Thoracic aorta (tissue), 2 donors: Measurements from ENCODE around the gene DCHS1. TPM values are rescaled to one million over a fixed set of nuclear protein-coding genes. Genes with fewer than 3 reads are reported as not detected.
"Not testable (repeated sequence)": the region's sequence is repeated elsewhere in the genome, so short reads cannot be mapped to it uniquely, and the experiment has no call there.

Experiments used
- ATAC-seq: fragments of 150-250 bp; one replicate; pipeline ENCODE4 v1.8.0; 2017; ENCODE audit warnings: low read depth; ENCODE audit not compliant: insufficient number of reproducible peaks, low FRiP score
- DNase-seq: peaks from one replicate; pipeline ENCODE4 v3.0.0-alpha.2; 2020; ENCODE audit warnings: low spot score
- H3K27ac ChIP-seq, 2 donors: fragments of 200-600 bp; sonication (generic); 1 replicate in 1 of 2; 2 replicates in 1 of 2; pipeline ENCODE4 v1.5.1; 2016; ENCODE audit warnings: mild to moderate bottlenecking in 2 of 2, moderate library complexity in 2 of 2
- H3K27me3 ChIP-seq: fragments of 200-600 bp; sonication (generic); replicated peaks from 2 replicates; pipeline ENCODE4 v1.6.0; 2016; ENCODE audit warnings: mild to moderate bottlenecking; ENCODE audit not compliant: insufficient read depth
- H3K36me3 ChIP-seq: fragments of 200-600 bp; sonication (generic); one replicate; pipeline ENCODE4 v1.5.1; 2016
- H3K4me1 ChIP-seq, 2 donors: fragments of 200-600 bp; sonication (generic); 1 replicate in 1 of 2; 2 replicates in 1 of 2; pipeline versions ENCODE4 v1.5.1 to v1.6.0; 2016; ENCODE audit warnings: low read depth in 2 of 2, mild to moderate bottlenecking in 1 of 2; ENCODE audit not compliant: control insufficient read depth in 1 of 2
- H3K4me3 ChIP-seq: fragments of 200-600 bp; sonication (generic); 2 replicates; pipeline ENCODE4 v1.5.1; 2016; ENCODE audit warnings: mild to moderate bottlenecking
- H3K9me3 ChIP-seq: fragments of 200-600 bp; sonication (generic); 2 replicates; pipeline ENCODE4 v1.5.1; 2016
- CTCF ChIP-seq: fragments of 200-600 bp; sonication (generic); IDR thresholded peaks from one replicate; pipeline ENCODE4 v1.5.1; 2019; ENCODE audit warnings: antibody characterized with exemption
- total RNA-seq, 2 donors: library from RNA; depleted of rRNA; stranded (reverse); fragments of >200 nt; gene quantifications; one replicate each; pipeline versions ENCODE4 v1.1.0 to v1.2.3, GENCODE V29; 2016

Gene DCHS1
- total RNA-seq, 2 donors from 2014 or later, result 62.3 to 73.5 TPM

- H3K27me3 ChIP-seq, result no peaks in the 10 kb centered on the region
- peaks cover 17 to 33% of the 10 kb centered on the region in 2 donors for H3K4me1 ChIP-seq
- H3K9me3 ChIP-seq, result no peaks in the 10 kb centered on the region
- no peak for TF ChIP-seq CTCF
- ATAC-seq (peak; percentile 33), DNase-seq (peak; percentile 42)
- no peak overlapping the region for H3K4me3 ChIP-seq
- H3K36me3 ChIP-seq, result no peaks in the 10 kb centered on the region
- H3K27ac ChIP-seq, result peak overlapping the region; percentile 73 to 84
Observed at GRCh38 chr11:6693342-6694228, 38.0 kb upstream of the DCHS1 start.

- peak overlapping the region in 1 of 2 donors; percentile 73 for H3K27ac ChIP-seq
Observed at GRCh38 chr11:6692128-6692527, 36.5 kb upstream of the DCHS1 start.

GRCh38 chr11:6690431-6691132 lies 35.0 kb upstream of the DCHS1 start:
- not testable (repeated sequence) for H3K9me3 ChIP-seq, H3K4me3 ChIP-seq, H3K27me3 ChIP-seq, H3K27ac ChIP-seq, H3K36me3 ChIP-seq, ATAC-seq, DNase-seq
- H3K4me1 ChIP-seq, result peaks cover 11 to 24% of the 10 kb centered on the region in 2 donors

More at GRCh38 chr11:6692128-6692527, 36.5 kb upstream of the DCHS1 start:
- DNase-seq (no peak), ATAC-seq (no peak)
- Histone ChIP-seq H3K27me3 (no peaks in the 10 kb centered on the region), H3K4me1 (peaks cover 17 to 33% of the 10 kb centered on the region in 2 donors), H3K4me3 (no peak overlapping the region), H3K9me3 (no peaks in the 10 kb centered on the region), H3K36me3 (no peaks in the 10 kb centered on the region)
- TF ChIP-seq CTCF, result no peak

GRCh38 chr11:6687876-6688275 lies 32.3 kb upstream of the DCHS1 start:
- no peak for ATAC-seq
- no peak for DNase-seq
- no peak overlapping the region for H3K27ac ChIP-seq
- no peaks in the 10 kb centered on the region for H3K9me3 ChIP-seq
- no peak overlapping the region for H3K4me3 ChIP-seq
- no peak for TF ChIP-seq CTCF
- no peaks in the 10 kb centered on the region for H3K27me3 ChIP-seq
- H3K36me3 ChIP-seq, result no peaks in the 10 kb centered on the region
- no peaks in the 10 kb centered on the region for H3K4me1 ChIP-seq

- ATAC-seq (no peak), DNase-seq (no peak)
- Histone ChIP-seq H3K27ac (no peak overlapping the region), H3K36me3 (peaks cover 4% of the 10 kb centered on the region), H3K27me3 (no peaks in the 10 kb centered on the region), H3K4me1 (peaks cover 7 to 16% of the 10 kb centered on the region in 2 donors), H3K4me3 (no peak overlapping the region), H3K9me3 (no peaks in the 10 kb centered on the region)
- no peak for TF ChIP-seq CTCF
Observed at GRCh38 chr11:6686006-6686405, 30.4 kb upstream of the DCHS1 start.

GRCh38 chr11:6684068-6684467 lies 28.5 kb upstream of the DCHS1 start:
- peak overlapping the region; percentile 79 to 85 for H3K27ac ChIP-seq

More at GRCh38 chr11:6684068-6684467, 28.5 kb upstream of the DCHS1 start:
- H3K36me3 ChIP-seq, H3K9me3 ChIP-seq, H3K27me3 ChIP-seq, ATAC-seq, DNase-seq: not testable (repeated sequence)
- peak overlapping the region; percentile 83 for H3K4me3 ChIP-seq
- peaks cover 7 to 17% of the 10 kb centered on the region in 2 donors for H3K4me1 ChIP-seq
